Testis (tissue), 3 donors: ENCODE data around the gene SND1. TPM values are rescaled to one million over a fixed set of nuclear protein-coding genes. Genes with fewer than 3 reads are reported as not detected.

ENCODE experiments used
- DNase-seq: peaks from one replicate; pipeline ENCODE4 v3.0.0-alpha.2; 2019
- H3K27ac ChIP-seq, 2 donors: fragments of 200-600 bp; sonication (generic); one replicate each; pipeline ENCODE4 v1.5.1; 2019
- H3K27me3 ChIP-seq: fragments of 200-600 bp; sonication (generic); one replicate; pipeline ENCODE4 v1.5.1; 2019
- H3K36me3 ChIP-seq: fragments of 200-600 bp; sonication (generic); one replicate; pipeline ENCODE4 v1.5.1; 2017; ENCODE audit warnings: low read depth; ENCODE audit errors: missing control alignments
- H3K4me1 ChIP-seq: fragments of 200-600 bp; sonication (generic); one replicate; pipeline ENCODE4 v1.5.1; 2019
- H3K4me3 ChIP-seq, 2 donors: fragments of 200-600 bp; sonication (generic); one replicate each; pipeline ENCODE4 v1.5.1; 2017 to 2019
- H3K9me3 ChIP-seq: fragments of 200-600 bp; sonication (generic); one replicate; pipeline ENCODE4 v1.5.1; 2017
- POLR2A ChIP-seq: fragments of 450-650 bp; IDR thresholded peaks from one replicate; pipeline ENCODE4 v1.6.1; 2017; ENCODE audit warnings: antibody characterized with exemption, mild to moderate bottlenecking, moderate library complexity
- WGBS, 2 donors: methylation state at CpG; one replicate each; pipeline ENCODE4 v1.1.5; 2018; 5-methylcytosine and 5-hydroxymethylcytosine counted together
- intact Hi-C: fragments of 100-400 bp; cut with DNase I; formaldehyde crosslinking; loops from one replicate; pipeline ENCODE4 v1.15.1; 2023; ENCODE audit warnings: low total_unique reads
- polyA plus RNA-seq: library from polyadenylated mRNA; stranded (reverse); fragments of 350-450 nt; fragmentation: Illumina TruSeq; extraction: RNeasy Lipid Tissue Mini Kit (QIAGEN cat#74804); gene quantifications from one replicate; pipeline ENCODE4 v1.2.3, GENCODE V29; 2014; ENCODE audit warnings: low read depth, low replicate concordance; ENCODE audit not compliant: insufficient read depth
- total RNA-seq, 2 donors: library from RNA; depleted of rRNA; stranded (reverse); fragments of >200 nt; gene quantifications; one replicate each; pipeline ENCODE4 v1.2.3, GENCODE V29; 2016
- TF ChIP-seq, protein P1 (sequence below), 3 experiments: fragments of 450-650 bp in 2 of 3; fragments of 200-600 bp in 1 of 3; sonication (generic) in 1 of 3; IDR thresholded peaks; one replicate each; pipeline ENCODE4 v1.5.1; 2016 to 2019; ENCODE audit warnings: antibody characterized with exemption in 3 of 3, mild to moderate bottlenecking in 2 of 3, moderate library complexity in 1 of 3

SND1 gene
- total and polyA plus RNA-seq, 3 donors from 2014 or later, result 132 to 207 (median 179) TPM

DNA sequence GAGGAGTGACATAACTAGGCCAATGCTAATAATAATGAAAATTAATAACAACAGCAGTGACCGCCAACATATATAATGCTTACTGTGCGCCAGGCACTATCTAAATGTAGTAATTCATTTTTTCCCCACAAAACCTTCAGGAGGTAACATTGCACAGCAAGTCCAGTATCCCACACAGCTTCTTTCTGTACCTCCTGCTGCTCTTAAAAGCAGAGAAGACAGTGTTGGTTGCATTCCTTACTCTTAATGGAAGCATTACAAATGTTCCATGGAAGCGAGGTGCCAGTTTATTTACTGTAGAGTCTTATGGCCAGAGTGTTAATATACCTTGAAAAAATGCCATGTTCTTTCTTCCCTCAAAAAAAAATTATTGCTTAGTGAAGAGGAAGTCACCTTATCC, 211.1 kb downstream of the SND1 start:
- intact Hi-C loops, result no loop called here
- Histone ChIP-seq H3K27me3 (no peaks in the 10 kb centered on the region), H3K36me3 (no peaks in the 10 kb centered on the region), H3K27ac (no peak overlapping the region), H3K4me3 (no peak overlapping the region), H3K4me1 (no peaks in the 10 kb centered on the region), H3K9me3 (no peaks in the 10 kb centered on the region)
- no peak for DNase-seq
- TF ChIP-seq, protein P1, sequence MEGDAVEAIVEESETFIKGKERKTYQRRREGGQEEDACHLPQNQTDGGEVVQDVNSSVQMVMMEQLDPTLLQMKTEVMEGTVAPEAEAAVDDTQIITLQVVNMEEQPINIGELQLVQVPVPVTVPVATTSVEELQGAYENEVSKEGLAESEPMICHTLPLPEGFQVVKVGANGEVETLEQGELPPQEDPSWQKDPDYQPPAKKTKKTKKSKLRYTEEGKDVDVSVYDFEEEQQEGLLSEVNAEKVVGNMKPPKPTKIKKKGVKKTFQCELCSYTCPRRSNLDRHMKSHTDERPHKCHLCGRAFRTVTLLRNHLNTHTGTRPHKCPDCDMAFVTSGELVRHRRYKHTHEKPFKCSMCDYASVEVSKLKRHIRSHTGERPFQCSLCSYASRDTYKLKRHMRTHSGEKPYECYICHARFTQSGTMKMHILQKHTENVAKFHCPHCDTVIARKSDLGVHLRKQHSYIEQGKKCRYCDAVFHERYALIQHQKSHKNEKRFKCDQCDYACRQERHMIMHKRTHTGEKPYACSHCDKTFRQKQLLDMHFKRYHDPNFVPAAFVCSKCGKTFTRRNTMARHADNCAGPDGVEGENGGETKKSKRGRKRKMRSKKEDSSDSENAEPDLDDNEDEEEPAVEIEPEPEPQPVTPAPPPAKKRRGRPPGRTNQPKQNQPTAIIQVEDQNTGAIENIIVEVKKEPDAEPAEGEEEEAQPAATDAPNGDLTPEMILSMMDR (IDR thresholded peaks at IDR 0.05), result no peak
- no peak for TF ChIP-seq POLR2A
- WGBS, 2 donors, result 90 to 93% methylated on average over 3 of the region's 3 CpGs

DNA sequence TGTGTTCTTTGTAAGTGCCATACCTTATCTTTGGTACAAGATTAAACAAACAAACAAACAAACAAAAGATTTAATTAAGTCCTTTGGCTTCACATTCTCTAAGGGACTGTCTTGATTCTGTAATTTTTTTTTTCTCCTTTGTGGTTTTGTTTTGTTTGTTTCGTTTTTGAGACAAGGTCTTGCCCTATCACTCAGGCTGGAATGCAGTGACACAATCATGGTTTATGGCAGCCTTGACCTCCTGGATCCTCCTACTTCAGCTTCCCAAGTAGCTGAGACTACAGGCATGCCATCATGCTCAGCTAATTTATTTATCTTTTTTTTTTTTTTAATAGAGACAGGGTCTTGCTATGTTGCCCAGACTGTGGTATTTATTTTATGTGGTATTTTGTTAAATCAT, 213.5 kb downstream of the SND1 start:
- H3K9me3 ChIP-seq, result no peaks in the 10 kb centered on the region
- no peaks in the 10 kb centered on the region for H3K36me3 ChIP-seq
- no peak overlapping the region for H3K27ac ChIP-seq
- WGBS, 2 donors, result 24 to 32% methylated on average over 1 of the region's 1 CpG
- no peak overlapping the region for H3K4me3 ChIP-seq
- intact Hi-C loops, result no loop called here
- H3K27me3 ChIP-seq, result no peaks in the 10 kb centered on the region
- no peaks in the 10 kb centered on the region for H3K4me1 ChIP-seq
- DNase-seq, result peak; percentile 19
- TF ChIP-seq, protein P1 (IDR thresholded peaks at IDR 0.05), result no peak
- TF ChIP-seq POLR2A, result no peak

DNA sequence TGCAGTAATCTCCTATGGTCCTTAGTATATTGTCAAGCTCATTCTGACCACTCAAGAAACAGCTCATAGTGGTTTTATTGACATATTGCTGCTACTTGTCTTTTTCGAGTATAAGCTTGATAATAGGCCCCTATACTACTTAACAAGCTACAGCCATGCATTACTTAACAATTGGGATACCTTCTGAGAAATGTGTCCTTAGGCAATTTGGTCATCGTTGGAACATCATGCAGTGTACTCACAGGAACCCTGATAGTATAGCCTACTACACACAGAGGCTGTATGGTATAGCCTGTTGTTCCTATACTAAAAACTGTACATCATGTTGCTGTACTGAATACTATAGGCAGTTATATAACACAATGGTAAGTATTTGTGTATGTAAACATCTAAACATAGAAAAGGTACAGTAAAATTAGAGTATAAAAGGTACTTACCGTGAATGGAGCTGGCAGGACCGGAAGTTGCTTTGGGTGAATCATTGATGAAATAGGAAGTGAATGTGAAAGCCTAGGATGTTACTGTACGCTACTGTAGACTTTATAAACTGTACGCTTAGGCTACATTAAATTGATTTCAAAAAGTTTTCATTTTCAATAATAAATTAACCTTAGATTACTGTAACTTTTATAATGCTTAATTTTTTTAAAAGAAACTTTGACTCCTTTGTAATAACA, 218.4 kb downstream of the SND1 start:
- H3K4me3 ChIP-seq, result no peak overlapping the region
- intact Hi-C loops, result no loop called here
- TF ChIP-seq, protein P1 (IDR thresholded peaks at IDR 0.05), result no peak
- TF ChIP-seq POLR2A, result no peak
- peaks cover under 1% of the 10 kb centered on the region for H3K4me1 ChIP-seq
- WGBS, 2 donors, result 89 to 92% methylated on average over 6 of the region's 6 CpGs
- DNase-seq, result no peak
- no peaks in the 10 kb centered on the region for H3K27me3 ChIP-seq
- no peak overlapping the region for H3K27ac ChIP-seq
- no peaks in the 10 kb centered on the region for H3K9me3 ChIP-seq
- H3K36me3 ChIP-seq, result no peaks in the 10 kb centered on the region

DNA sequence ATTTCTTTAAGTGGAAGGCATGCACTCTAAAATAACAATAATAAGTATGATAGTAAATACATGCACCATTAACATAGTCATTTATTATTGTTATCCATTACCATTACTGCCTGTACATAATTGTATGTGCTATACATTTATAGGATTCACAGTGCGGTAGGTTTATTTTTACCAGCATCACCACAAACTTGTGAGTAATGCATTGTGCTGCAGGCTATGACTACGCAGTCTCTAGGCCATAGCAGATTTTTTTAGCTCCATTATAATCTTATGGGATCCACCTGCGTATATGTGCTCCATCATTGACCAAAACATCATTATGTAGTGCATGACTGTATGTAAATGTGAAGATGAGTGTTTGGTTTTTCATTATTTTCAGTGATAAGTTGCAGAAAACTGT, 219.2 kb downstream of the SND1 start:
- H3K4me1 ChIP-seq, result peaks cover 4% of the 10 kb centered on the region
- H3K27me3 ChIP-seq, result no peaks in the 10 kb centered on the region
- H3K36me3 ChIP-seq, result no peaks in the 10 kb centered on the region
- no peaks in the 10 kb centered on the region for H3K9me3 ChIP-seq
- 96 to 97% methylated on average over 3 of the region's 3 CpGs for WGBS, 2 donors
- H3K27ac ChIP-seq, result no peak overlapping the region
- intact Hi-C loops, result no loop called here
- no peak overlapping the region for H3K4me3 ChIP-seq
- DNase-seq, result no peak
- TF ChIP-seq, protein P1 (IDR thresholded peaks at IDR 0.05), result no peak
- no peak for TF ChIP-seq POLR2A

DNA sequence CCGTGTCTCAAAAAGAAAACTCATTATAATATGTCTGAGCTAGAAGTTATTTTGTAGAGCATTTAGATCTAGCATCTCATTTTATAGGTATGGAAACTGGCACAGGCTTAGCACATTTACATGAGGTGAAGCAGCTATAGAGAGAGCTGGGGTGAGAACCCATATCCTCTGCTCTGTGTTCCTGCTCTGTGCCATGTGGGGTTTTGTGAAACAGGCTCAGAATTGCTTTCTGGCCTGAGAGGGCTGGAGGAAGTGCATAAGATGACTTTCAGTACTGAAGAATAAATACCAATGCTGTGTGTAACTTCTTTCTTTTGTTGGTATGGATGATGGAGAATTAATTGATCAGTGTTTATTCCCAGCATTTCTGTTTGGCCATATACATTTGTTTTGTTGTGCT, 220.1 kb downstream of the SND1 start:
- no peaks in the 10 kb centered on the region for H3K27me3 ChIP-seq
- intact Hi-C loops, result no loop called here
- peaks cover 4% of the 10 kb centered on the region for H3K4me1 ChIP-seq
- WGBS, 2 donors, result 89 to 100% methylated on average over 1 of the region's 1 CpG
- H3K36me3 ChIP-seq, result no peaks in the 10 kb centered on the region
- TF ChIP-seq POLR2A, result no peak
- TF ChIP-seq, protein P1 (IDR thresholded peaks at IDR 0.05), result no peak
- H3K9me3 ChIP-seq, result no peaks in the 10 kb centered on the region
- DNase-seq, result no peak
- H3K4me3 ChIP-seq, result no peak overlapping the region
- no peak overlapping the region for H3K27ac ChIP-seq
